ENCODE measurements around the gene RASL10A.

The RASL10A gene

DNA sequence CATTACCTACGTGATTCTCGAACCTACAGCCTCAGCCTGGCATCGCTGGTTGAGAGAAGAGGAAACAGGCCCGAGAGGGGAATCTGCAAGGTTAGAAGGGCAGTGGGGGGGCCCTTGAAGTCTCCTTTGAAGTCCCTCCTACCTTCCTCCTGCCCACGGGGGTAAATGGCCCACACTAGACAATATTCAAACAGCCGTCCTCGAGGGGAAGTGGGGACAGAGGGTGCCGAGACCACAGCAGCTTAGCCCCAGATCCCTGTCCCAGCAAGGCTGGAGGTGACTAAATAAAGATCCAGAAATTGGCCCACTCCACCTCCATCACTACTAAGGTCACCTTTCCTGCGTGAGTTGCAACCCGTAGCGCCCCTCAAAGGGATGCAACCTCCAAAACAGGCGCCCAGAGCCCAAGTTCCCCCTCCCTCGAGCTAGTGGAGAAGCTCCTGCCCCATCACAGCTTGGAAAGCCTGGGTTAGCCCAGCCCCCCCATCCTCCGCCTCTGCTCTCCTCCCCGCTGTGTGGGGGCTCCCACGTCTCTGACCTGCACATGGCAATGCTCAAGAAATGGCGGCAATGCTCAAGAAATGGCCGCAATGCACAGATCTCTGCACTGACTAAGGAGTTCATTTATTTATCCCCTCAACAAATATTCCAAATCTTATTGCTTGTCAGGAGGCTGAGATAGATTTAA lies 788 bp upstream of the RASL10A start:
- DNase-seq = no peak

DNA sequence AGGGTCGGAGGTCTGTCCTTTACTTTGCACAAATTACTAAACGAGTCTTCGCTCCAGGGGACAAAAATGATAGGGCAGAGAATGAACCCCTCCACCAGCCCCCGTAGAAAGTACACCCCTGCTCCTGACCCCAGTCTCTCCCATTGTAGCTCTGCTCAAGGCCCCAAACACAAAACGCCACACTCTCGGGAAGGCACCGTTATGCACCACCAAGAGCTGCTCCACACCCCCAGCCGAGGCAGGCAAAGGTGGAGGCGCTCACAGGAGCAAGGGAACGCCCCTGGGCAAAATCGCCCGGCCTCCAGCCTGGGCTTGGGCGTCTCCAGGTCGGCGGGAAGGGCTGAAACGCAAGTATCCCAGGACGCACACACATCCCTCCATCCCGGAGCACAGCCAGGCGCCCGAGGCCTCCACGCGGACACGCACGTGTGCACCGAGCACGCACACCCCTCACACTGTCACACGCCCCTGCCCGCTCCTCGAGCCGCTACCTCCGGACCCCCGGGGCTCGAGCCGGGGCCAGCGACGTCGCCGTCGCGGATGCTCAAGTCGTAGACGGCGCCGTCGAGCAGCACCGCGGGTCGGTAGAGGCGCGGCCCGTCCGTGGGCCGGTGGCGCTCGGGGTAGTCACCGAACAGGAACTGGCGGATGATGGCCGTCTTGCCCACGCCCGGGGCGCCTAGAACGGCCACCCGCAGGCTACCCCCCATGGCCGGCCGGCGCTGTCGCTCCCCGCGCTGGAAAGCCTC lies 786 bp downstream of the RASL10A start:
- DNase-seq = no peak

DNA sequence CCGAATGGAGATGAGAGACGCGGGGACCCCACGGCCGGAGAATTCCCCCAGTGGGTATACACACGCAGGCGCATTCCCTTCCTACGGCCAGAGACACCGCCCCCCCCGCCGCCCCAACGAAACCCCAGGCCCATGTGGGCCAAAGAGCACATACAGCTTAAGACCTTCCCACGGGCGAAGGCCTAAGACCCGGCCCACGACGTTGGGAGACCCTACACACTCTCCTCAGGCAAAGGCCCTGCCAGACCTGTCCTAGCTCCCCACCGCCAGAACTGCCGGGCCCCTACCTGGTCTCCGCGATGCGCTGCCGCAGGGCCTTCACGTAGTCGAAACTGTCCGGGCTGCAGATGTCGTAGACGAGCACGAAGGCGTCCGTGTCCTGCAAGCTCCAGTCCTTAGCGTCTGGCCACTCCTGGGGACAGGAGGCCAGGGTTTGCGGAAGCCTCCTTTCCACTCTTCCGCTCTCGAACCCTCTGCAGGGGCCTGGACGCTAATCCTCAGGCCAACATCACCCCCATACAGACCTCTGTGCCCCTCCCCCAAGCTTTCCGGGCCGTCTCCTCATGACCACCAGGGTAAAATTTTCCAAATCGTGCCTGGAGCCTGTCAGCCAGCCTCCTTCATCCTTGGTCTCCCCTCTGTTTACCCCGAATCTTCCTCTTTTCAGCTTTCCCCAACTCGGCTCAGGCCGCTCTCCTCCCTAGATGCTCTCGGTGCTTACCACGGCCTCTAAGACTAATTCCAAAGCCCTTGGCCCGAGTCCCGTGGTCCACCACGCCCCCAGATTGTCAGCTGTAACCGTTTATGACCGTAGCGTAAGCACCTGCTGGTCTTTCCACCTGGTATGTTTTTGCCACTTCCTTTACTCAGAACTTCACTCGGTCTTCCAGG lies 1.7 kb downstream of the RASL10A start:
- DNase-seq = no peak

GRCh38 chr22:29313126-29313575 lies 2.3 kb downstream of the RASL10A start:
- DNase-seq = no peak

- DNase-seq = no peak
Observed at GRCh38 chr22:29312218-29313125, 3.0 kb downstream of the RASL10A start.

DNA sequence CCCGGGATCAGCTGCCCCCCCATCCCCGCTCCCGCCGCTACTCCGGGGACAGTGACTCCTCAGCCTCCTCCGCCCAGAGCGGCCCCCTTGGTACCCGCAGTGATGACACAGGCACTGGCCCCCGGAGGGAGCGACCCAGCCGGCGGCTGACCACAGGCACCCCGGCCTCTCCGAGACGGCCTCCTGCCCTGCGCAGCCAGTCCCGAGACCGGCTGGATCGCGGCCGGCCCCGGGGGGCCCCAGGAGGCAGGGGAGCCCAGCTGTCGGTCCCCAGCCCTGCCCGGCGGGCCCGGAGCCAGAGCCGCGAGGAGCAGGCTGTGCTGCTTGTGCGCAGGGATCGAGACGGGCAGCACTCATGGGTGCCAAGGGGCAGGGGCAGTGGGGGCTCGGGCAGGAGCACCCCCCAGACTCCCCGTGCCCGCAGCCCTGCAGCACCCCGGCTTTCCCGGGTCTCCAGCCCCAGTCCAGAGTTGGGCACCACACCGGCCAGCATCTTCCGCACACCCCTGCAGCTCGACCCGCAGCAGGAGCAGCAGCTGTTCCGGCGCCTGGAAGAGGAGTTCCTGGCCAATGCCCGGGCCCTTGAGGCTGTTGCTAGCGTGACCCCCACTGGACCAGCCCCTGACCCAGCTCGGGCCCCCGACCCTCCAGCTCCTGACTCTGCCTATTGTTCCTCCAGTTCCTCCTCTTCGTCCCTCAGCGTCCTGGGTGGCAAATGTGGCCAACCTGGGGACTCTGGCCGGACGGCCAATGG lies 3.9 kb downstream of the RASL10A start:
- DNase-seq = no peak

GRCh38 chr22:29310863-29311339 lies 4.6 kb downstream of the RASL10A start:
- DNase-seq = peak; percentile 53

DNA sequence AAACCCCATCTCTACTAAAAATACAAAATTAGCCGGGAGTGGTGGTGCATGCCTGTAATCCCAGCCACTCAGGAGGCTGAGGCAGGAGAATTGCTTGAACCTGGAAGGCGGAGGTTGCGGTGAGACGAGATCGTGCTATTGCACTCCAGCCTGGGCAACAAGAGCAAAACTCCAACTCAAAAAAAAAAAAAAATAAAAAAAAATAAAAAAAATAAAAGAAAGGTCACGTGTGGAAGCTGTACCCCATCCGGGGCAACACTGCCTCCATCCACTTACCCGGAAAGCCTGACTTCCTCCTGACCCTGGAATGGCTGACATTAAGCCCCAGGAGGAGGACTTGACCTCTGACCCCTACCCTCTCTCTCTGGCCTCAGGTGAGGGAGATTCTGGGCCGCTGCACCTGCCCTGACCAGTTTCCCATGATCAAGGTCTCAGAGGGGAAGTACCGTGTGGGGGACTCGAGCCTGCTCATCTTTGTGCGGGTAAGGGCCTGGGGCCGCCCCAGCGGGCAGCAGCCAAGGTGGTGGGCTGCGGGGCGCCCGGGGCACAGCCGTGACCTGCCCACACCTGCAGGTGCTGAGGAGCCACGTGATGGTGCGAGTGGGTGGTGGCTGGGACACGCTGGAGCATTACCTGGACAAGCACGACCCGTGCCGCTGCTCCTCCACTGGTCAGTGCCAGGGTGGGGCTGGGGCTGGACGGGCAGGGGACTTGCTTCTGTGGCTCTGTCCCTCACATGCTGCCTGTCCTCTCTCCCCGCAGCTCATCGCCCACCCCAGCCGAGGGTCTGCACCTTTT lies 5.2 kb downstream of the RASL10A start:
- DNase-seq = no peak

DNA sequence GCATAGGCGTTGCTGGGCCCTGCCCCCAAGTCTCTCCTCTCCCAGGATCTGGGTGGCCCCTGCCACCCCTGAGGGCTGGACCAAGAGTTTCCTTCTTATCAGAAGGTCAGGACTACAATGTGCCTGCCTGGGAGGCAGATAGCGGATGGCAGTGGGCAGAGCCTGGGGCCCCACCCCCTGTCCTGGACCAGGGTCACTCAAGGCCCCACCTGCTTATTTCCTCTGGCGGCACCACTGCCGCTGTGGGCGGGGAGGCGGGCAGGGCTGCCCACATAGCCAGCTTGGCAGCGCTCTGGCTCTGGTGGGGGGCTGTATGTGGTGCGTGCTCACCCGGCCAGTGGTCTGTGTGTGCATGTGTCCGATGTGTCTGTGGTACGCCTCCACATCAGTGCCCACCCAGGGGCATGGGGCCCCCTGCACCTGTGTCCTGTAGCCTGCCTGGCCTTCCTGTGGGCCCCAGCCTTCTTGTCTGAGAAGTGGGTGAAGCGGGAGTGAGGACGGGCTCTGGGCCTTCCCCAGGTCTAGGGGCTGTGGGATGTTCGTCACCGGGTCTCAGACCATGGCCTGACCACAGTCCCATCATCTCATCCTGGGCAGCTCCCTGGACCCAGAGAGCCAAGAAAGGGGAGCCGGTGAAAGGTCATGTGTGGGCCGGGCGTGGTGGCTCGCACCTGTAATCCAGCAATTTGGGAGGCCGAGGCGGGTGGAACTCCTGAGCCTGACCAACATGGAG lies 6.0 kb downstream of the RASL10A start:
- no peak for DNase-seq

GRCh38 chr22:29308791-29309262 lies 6.7 kb downstream of the RASL10A start:
- DNase-seq = no peak

GRCh38 chr22:29308148-29308790 lies 7.2 kb downstream of the RASL10A start:
- DNase-seq = no peak

GRCh38 chr22:29307596-29308147 lies 7.8 kb downstream of the RASL10A start:
- no peak for DNase-seq

DNA sequence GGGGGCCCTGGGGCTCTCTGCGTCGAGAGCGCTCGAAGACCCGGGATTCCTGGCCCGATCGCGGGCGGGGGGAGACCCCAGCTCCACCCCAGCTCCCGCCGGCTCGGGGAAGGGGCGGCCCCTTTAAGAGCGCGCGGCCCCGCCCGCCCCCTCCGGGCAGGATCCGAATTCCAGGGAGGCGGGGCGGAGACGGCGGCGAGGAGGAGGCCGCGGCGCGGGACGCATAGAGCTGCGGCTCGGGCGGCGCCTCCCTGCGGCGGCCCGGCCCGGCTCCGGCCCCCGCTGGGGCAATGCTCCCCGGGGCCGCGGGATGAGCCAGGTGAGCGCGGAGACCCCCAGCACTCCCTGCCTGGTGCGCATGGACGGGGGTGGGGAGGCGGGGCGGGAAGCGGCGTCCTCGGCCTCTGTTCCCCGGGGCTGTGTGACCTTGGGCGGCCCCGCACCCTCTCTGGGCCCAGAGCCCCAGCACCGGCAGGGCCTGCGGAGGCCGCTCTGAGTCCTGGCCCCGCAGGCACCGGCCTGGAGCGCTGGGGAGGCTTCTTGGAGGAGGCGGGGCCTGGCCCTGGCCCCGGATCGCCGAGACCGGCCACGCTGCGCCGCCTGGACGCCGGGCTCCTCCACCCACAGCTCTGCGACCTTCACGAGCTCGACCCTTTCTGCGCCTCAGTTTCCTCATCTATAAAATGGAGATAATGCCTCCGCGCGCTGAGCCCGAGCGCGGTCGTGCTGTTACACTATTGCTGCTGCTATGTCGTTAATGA lies 8.5 kb downstream of the RASL10A start:
- DNase-seq = peak; percentile 33

- peak; percentile 49 for DNase-seq
Observed at GRCh38 chr22:29306175-29306834, 9.2 kb downstream of the RASL10A start, which contains the start of gene GAS2L1. TSS of gene GAS2L1 (plus strand) at chr22:29306650. CDS start at chr22:29308106, 1,456 bp downstream.

- DNase-seq = no peak
Observed at GRCh38 chr22:29305836-29306174, 9.7 kb downstream of the RASL10A start.

- no peak for DNase-seq
Observed at GRCh38 chr22:29302681-29303465, 12.6 kb downstream of the RASL10A start.

DNA sequence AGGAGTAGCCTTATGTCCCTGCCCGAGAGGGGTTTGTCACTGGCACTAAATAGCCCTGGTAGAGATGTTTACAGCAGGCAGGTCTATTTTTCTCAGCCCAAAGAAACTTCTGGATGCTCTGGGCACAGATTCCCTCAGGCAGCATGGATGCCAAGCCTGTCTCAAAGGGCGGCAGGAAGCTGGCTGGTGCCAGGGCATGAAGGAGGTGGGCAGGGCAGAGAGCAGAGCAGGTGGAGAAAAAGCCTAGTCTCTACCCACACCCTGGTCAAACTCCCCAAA lies 13.2 kb downstream of the RASL10A start:
- no peak for DNase-seq
